HG03039 (cell line): Measurements from ENCODE around the gene GAL.

Experiments
- ATAC-seq: cut with Tn5 transposase; IDR thresholded peaks from one replicate; pipeline ENCODE4 v1.9.1; 2021; ENCODE audit warnings: mild to moderate bottlenecking, moderate library complexity; ENCODE audit not compliant: unreplicated experiment

Gene GAL

DNA sequence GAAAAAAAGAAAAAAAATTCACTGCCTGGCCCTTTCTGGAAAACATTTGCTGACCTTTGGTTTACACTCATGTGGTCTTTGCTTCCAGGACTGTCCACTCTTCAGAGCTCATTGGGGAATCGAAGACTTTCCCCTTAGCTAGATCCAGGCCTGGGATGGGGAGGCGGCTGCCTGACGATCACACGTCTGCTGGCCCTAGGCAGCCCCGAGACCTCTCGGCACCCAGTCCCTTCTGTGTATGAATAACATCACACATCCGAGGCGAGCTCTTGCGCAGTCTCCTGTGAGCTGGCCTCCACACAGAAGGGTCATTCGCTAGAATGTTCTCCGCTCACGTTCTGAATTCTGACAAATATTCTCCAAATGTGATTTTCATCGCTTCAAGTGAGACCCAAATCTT, 25.7 kb upstream of the GAL start:
- no peak for ATAC-seq

DNA sequence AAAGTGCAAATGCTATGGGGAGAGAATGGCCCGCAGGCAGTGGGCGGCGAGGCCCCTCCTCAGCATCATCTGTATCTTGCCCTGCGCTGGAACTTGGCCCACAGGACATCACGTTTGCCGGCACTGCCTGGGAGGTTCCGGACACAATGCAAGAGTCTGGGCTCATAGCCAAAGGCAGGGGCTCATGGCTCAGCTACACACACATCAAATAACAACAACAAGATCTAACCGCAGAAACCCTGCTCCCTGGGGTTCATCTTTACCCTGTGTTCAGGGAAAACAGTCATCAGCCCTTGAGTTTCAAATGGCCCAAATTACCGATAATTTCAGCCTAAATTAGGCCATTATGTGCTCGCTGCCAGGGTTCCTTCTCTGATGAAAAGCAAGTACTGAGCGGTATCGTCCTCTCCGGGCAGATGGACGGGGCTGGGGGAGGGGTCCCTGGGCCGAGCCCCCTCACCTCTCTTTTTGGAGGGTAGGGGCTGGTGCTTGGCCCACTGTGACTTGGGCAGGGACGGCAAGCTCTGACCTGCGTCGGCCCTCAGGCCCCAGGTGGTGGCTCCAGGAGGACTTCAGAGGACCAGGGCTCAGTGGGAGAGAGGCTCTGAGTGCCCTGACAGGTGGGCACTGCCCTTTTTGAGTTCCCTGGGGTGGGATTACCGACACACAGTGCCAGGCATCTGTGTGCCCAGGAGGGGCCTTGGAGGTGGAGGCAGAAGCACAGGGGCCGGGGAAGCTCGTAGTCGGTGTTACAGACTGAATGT, 25.0 kb upstream of the GAL start:
- no peak for ATAC-seq

GRCh38 chr11:68660066-68660810, 24.1 kb upstream of the GAL start:
- no peak for ATAC-seq

- no peak for ATAC-seq
Measured at GRCh38 chr11:68661014-68661413, 23.3 kb upstream of the GAL start.

DNA sequence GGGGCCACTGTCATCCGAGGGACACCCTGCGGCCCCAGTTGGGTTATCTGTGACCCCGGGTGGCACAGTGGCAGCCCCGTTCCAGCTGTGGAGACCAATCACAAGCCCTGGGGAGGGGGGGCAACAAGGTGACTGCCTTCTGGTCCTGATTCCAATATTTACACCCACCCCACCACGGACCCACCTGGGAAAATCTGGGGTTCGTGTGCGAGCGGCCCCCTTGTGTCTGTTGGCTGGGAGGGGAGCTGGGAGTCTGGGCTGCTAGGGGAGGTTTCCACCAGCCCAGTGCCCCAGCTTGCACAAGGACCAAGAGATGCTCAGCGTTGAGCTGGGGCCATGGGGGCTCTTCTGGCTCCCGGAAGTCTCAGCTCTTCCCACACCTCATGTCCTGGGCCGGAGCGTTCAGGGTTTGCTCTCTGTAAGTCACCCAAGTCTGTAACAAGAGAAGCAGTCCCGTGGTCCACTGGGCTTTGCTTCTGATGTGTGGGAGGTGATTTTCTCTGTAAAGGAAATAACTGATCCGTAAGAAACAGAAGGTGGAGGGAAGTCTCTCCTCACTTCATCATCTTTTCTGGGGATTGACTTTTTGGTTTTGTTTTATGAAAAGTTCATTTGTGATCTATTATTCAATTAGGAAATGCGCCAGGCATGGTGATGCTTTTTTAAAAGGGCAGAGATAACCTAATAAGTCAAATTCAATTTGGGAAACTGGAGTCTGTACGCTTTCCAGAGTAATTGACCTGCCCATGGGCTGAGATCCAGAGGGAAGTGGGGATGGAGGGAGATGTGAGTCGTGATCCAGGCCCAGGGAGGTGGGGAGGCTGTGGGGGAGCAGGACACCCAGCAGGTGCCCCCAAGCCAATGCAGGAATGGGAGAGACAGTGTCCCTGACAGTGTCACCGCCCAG, 22.4 kb upstream of the GAL start:
- ATAC-seq, result no peak

GRCh38 chr11:68663482-68664010, 20.8 kb upstream of the GAL start:
- no peak for ATAC-seq

- no peak for ATAC-seq
Measured at GRCh38 chr11:68664141-68664540, 20.2 kb upstream of the GAL start.

DNA sequence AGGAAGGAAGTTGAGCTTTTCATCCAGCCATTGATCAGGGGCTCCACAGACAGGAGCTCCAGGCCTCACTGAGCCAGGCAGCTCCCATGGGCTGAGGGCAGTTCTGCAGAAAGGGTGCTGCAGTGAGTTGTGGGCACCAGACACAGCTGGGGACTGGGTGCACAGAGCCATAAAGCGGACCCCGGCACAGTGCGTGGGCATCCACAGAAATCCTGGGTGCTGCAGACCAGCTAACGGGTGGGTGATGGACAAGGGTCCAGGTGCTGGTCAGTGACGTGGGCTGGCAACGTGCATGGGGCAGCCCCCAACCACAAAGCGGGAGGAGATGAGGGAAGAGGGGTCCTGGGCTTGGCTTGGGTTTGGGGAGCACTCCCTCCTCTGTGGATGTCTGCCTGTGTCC, 19.4 kb upstream of the GAL start:
- no peak for ATAC-seq

- no peak for ATAC-seq
Measured at GRCh38 chr11:68665436-68665835, 18.9 kb upstream of the GAL start.

DNA sequence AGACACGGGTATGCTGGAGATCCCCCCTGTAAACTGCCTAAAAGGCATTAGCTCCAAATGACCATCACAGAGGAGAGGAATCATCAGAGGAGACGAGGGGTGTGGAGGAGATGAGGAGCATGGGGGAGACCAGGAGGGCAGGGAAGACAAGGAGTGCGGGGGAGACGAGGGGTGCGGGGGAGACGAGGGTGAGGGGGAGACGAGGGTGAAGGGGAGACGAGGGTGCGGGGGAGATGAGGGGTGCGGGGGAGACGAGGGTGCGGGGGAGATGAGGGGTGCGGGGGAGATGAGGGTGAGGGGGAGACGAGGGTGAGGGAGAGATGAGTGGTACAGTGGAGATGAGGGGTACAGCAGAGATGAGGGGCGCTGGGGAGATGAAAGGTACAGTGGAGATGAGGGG, 17.5 kb upstream of the GAL start:
- ATAC-seq, result no peak

- ATAC-seq, result no peak
Measured at GRCh38 chr11:68667511-68668500, 16.5 kb upstream of the GAL start.

DNA sequence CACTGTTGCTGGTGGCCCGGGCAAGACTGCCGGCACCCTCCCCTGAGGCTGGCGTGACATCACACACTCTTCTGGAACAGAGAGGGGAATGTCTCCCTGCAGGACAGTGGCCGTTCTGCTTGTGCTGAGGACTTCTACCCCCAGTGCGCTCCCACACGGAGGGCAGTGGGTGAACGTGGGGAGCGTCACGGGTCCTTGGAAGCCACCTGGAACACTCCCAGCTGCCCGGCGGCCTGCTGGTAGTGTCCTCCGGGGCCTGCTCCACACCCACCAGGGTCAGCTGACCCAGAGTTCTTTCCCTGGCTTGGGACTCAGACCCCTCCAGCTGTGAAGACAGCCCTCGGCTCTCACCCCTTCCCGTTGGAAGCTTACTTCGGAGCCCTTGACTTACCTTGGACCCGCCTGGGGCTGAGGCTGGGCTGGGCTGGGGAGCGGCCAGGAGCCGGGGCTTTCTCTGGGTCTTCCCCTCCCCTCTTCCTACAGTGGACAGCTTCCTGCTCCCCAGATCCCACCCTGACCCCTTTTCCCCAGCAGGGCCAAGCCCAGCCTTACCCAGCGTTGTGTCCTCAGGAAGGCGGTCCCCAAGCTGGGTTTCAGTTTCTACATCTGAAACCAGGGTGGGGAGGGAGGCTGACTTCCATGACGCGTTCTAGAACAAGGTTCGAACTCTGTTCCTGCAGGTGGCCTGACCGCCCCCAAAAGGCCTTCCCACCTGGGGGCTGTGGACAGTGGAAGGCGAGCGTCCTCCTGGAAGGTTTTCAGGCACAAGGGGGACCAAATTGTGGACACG, 14.8 kb upstream of the GAL start:
- ATAC-seq, result no peak

GRCh38 chr11:68670208-68670992, 13.9 kb upstream of the GAL start:
- no peak for ATAC-seq

DNA sequence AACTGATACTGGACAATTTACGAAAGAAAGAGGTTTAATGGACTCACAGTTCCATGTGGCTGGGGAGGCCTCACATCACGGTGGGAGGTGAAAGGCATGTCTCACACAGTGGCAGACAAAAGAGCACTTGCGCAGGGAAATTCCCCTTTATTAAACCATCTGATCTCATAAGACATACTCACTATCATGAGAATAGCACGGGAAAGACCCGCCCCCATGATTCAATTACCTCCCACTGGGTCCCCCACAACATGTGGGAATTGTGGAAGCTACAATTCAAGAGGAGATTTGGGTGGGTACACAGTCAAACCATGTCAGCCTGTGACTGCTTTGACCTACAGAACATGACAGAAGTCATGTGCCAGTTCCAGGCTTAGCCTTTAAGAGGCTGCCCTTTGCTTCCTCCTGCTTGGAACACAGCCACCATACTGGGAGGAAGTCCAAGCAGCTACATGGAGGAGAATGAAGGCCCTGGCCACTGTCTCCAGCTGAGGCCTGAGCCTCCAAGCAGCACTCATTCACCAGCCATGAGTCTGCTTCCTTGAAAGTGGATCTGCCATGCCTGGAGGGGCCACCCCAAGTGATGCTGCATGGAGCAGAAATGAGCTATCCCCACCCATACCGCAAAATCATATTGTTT, 10.9 kb upstream of the GAL start:
- no peak for ATAC-seq

- no peak for ATAC-seq
Measured at GRCh38 chr11:68673991-68674390, 10.4 kb upstream of the GAL start.

GRCh38 chr11:68674461-68674860, 9.9 kb upstream of the GAL start:
- no peak for ATAC-seq

DNA sequence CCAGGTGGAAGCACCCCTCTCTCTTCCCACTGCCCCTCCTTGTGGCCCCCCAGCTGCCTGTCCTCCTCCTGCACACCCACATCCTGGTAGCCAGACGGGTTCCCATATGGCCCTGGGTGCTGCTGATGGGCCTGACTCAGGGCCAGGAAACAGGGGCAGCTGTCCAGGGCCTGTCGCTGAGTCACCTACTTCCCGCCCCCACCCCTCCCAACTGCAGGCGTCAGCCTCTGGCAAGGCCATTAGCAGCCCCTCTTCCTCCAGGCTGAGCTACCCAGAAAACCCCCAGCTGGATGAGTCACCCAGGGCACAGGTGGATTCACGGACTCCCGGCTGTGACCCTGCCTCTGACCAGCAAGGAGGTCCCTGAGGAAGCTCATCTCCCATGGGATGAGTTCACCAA, 6.9 kb upstream of the GAL start:
- no peak for ATAC-seq

DNA sequence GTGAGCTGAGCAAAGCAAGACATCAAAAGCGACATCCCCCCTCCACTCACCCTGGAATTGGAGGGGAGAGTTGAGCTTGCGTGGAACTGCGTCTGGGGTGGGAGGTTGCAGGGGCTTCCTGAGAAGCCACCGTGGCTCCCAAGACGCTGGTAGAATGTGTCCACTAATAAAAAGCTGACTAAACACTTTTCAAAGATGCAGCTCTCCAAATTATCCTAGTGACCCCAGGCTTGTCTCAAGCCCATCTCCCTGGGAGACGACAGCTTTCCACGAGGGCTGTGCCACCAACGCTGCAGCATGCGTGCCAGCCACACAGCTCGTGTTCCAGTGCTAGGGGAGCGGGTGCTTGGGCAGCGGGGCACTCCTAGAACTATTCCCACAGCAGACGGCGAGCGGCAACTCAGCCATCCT, 6.3 kb upstream of the GAL start:
- ATAC-seq, result no peak
